Myocyte (in vitro differentiated cells): Measurements from ENCODE around the gene EGFR. TPM values are rescaled to one million over a fixed set of nuclear protein-coding genes. Genes with fewer than 3 reads are reported as not detected.
"Not testable (repeated sequence)": the region's sequence is repeated elsewhere in the genome, so short reads cannot be mapped to it uniquely, and the experiment has no call there.

Experiments
- DNase-seq: peaks from one replicate; pipeline ENCODE4 v3.0.0-alpha.2; 2012; ENCODE audit warnings: low read depth
- total RNA-seq: library from RNA; depleted of rRNA; stranded (reverse); fragments of >200 nt; gene quantifications from 2 replicates; pipeline ENCODE4 v1.2.3, GENCODE V29; 2014

The EGFR gene
- total RNA-seq, 1 donor from 2014 or later: 22.5 TPM

GRCh38 chr7:55164527-55164926 is 145.7 kb downstream of the EGFR start:
- no peak for DNase-seq

GRCh38 chr7:55165176-55165861 is 146.5 kb downstream of the EGFR start:
- no peak for DNase-seq

- not testable (repeated sequence) for DNase-seq
These were observed 148.5 kb downstream of the EGFR start for GRCh38 chr7:55167296-55167695.

GRCh38 chr7:55170335-55171069 is 151.7 kb downstream of the EGFR start:
- no peak for DNase-seq

GRCh38 chr7:55171157-55171556 is 152.3 kb downstream of the EGFR start:
- peak; percentile 93 for DNase-seq

- no peak for DNase-seq
These were observed 153.3 kb downstream of the EGFR start for GRCh38 chr7:55172161-55172560.

GRCh38 chr7:55172881-55173609 is 154.2 kb downstream of the EGFR start:
- DNase-seq: no peak

- DNase-seq: no peak
These were observed 154.9 kb downstream of the EGFR start for GRCh38 chr7:55173671-55174070.

- no peak for DNase-seq
These were observed 155.6 kb downstream of the EGFR start for GRCh38 chr7:55174456-55174855.

GRCh38 chr7:55174856-55175255 is 156.0 kb downstream of the EGFR start:
- DNase-seq: no peak

GRCh38 chr7:55177068-55177530 is 158.3 kb downstream of the EGFR start:
- peak; percentile 94 for DNase-seq

- peak; percentile 87 for DNase-seq
These were observed 158.9 kb downstream of the EGFR start for GRCh38 chr7:55177589-55178261.

GRCh38 chr7:55178292-55178862 is 159.6 kb downstream of the EGFR start:
- no peak for DNase-seq

GRCh38 chr7:55178863-55179773 is 160.3 kb downstream of the EGFR start:
- DNase-seq: no peak

GRCh38 chr7:55179931-55180682 is 161.3 kb downstream of the EGFR start:
- no peak for DNase-seq

GRCh38 chr7:55180963-55181542 is 162.2 kb downstream of the EGFR start:
- no peak for DNase-seq

GRCh38 chr7:55181762-55182161 is 162.9 kb downstream of the EGFR start:
- no peak for DNase-seq

- DNase-seq: no peak
These were observed 165.1 kb downstream of the EGFR start for GRCh38 chr7:55183897-55184296.

GRCh38 chr7:55185321-55185802 is 166.5 kb downstream of the EGFR start:
- DNase-seq: no peak
